Measurements from ENCODE around the gene MATCAP1. TPM values are rescaled to one million over a fixed set of nuclear protein-coding genes. Genes with fewer than 3 reads are reported as not detected.

The MATCAP1 gene
- total RNA-seq, 1 experiment from 2014 or later = 51.2 TPM

- H4K8ac ChIP-seq (replicated peaks; ENCODE audit: insufficient read length, low read depth, low read length) = peak overlapping the region; percentile 52
- peak overlapping the region; percentile 98 for H3K4me2 ChIP-seq (ENCODE audit: insufficient read depth, insufficient read length, low read length)
- no peaks in the 10 kb centered on the region for H4K20me1 ChIP-seq (ENCODE audit: control insufficient read depth, insufficient read depth, insufficient read length)
- peak overlapping the region; percentile 97 to 99 (median 98); a peak in 5 of 7 replicates for H3K27ac Mint-ChIP-seq
- no peak for DNase-seq
- no peak overlapping the region for H3K27ac ChIP-seq (ENCODE audit: insufficient read length, low read depth, low read length)
- no peak overlapping the region for H3K4ac ChIP-seq (ENCODE audit: low read depth, low read length)
- H2BK20ac ChIP-seq (ENCODE audit: low read depth, low read length, poor library complexity, severe bottlenecking) = no peak overlapping the region
- H3K27me3 Mint-ChIP-seq (ENCODE audit: low read depth) = peaks cover 16% of the 10 kb centered on the region
- peaks cover 13 to 50% (median 45%) of the 10 kb centered on the region in 3 experiments; a peak in 6 of 7 replicates for H3K36me3 Mint-ChIP-seq (ENCODE audit: insufficient read depth in 1 of 3, low read depth in 3 of 3)
- no peak overlapping the region for H4K5ac ChIP-seq (ENCODE audit: insufficient read length, low read depth, low read length)
- no peak overlapping the region for H3K18ac ChIP-seq (ENCODE audit: insufficient read length, low read depth, low read length)
- WGBS (ENCODE audit: extremely low coverage, insufficient read length, low lambda C conversion rate) = no CpG with 5 or more reads among the region's 12 CpGs
- no peak overlapping the region; the same call in 1 of the 2 replicates for H3K14ac ChIP-seq (ENCODE audit: insufficient read depth, low read length)
- H2AK5ac ChIP-seq (ENCODE audit: insufficient read length, low read length) = no peak overlapping the region
- no peak for TF ChIP-seq CTCF (conservative IDR thresholded peaks at IDR 0.05)
- H3K4me3 Mint-ChIP-seq = peak overlapping the region; percentile 99 to 100
- H3K9me3 ChIP-seq (ENCODE audit: control insufficient read depth, low read depth, low read length) = no peaks in the 10 kb centered on the region
- H3T11ph ChIP-seq (ENCODE audit: low read length) = no peak overlapping the region
- H3K56ac ChIP-seq (ENCODE audit: insufficient read length, low read depth, low read length) = no peak overlapping the region
- peaks cover 17 to 20% of the 10 kb centered on the region in 2 experiments for H3K4me1 Mint-ChIP-seq
- H4K91ac ChIP-seq (ENCODE audit: insufficient read length, low read depth, low read length) = no peak overlapping the region
- peaks cover 3% of the 10 kb centered on the region for H3K79me1 ChIP-seq (ENCODE audit: insufficient read depth, low read depth, low read length, poor library complexity, severe bottlenecking)
- no peak overlapping the region for H2BK120ac ChIP-seq (ENCODE audit: low read depth, low read length, poor library complexity, severe bottlenecking)
- H3K4me1 ChIP-seq (ENCODE audit: insufficient read depth, low read length) = peaks cover 4% of the 10 kb centered on the region
- no peak overlapping the region for H3K23ac ChIP-seq (ENCODE audit: insufficient read length, low read depth, low read length)
- H2AFZ ChIP-seq (ENCODE audit: low read length) = no peak overlapping the region
- no peak overlapping the region for H2BK15ac ChIP-seq (ENCODE audit: low read depth, low read length)
- H3K9ac ChIP-seq (ENCODE audit: extremely low read depth, insufficient read length, low read length) = peak overlapping the region; percentile 86
- H3K23me2 ChIP-seq (ENCODE audit: insufficient read length, low read depth, low read length, poor library complexity, severe bottlenecking) = peaks cover 15% of the 10 kb centered on the region
- H3K9me3 Mint-ChIP-seq = no peaks in the 10 kb centered on the region; a peak in 1 of 5 replicates
- no peaks in the 10 kb centered on the region for H3K27me3 ChIP-seq (ENCODE audit: insufficient read depth, low read length)
- peaks cover 5% of the 10 kb centered on the region; the same call in 1 of the 2 replicates for H3K79me2 ChIP-seq (ENCODE audit: insufficient read depth, low read length)
- no peak overlapping the region for H2BK12ac ChIP-seq (ENCODE audit: insufficient read length, low read depth, low read length)
- no peak overlapping the region for H2BK5ac ChIP-seq (ENCODE audit: insufficient read length, low read length)
Observed at GRCh38 chr16:67227567-67227921, 43.8 kb upstream of the MATCAP1 start.

Measured in H9 (cell line).